ENCODE data around the gene GOLT1A.

Gene GOLT1A

GRCh38 chr1:204153667-204154066 is 60.1 kb downstream of the GOLT1A start:
- H3K36me3 ChIP-seq (ENCODE audit: insufficient read depth, low read length), result no peaks in the 10 kb centered on the region

GRCh38 chr1:204152310-204153044 is 61.3 kb downstream of the GOLT1A start:
- H3K9ac ChIP-seq (ENCODE audit: low read depth, low read length), result peak overlapping the region; percentile 67
- H3K4me1 ChIP-seq (ENCODE audit: insufficient read depth, low read length), result peaks cover 17% of the 10 kb centered on the region
- H3K9me3 ChIP-seq (ENCODE audit: control insufficient read depth, insufficient read depth, low read length), result no peaks in the 10 kb centered on the region
- H3K36me3 ChIP-seq (ENCODE audit: insufficient read depth, low read length), result no peaks in the 10 kb centered on the region

More at GRCh38 chr1:204153667-204154066, 60.1 kb downstream of the GOLT1A start:
- Histone ChIP-seq H3K4me1 (ENCODE audit: insufficient read depth, low read length) (peaks cover 5% of the 10 kb centered on the region; the same call in 1 of the 2 replicates), H3K9ac (ENCODE audit: low read depth, low read length) (no peak overlapping the region), H3K9me3 (ENCODE audit: control insufficient read depth, insufficient read depth, low read length) (no peaks in the 10 kb centered on the region)

- H3K4me1 ChIP-seq (ENCODE audit: insufficient read depth, low read length), result peaks cover 24% of the 10 kb centered on the region
- H3K9ac ChIP-seq (ENCODE audit: low read depth, low read length), result peak within 1 kb of the TSS; percentile 67
- H3K9me3 ChIP-seq (ENCODE audit: control insufficient read depth, insufficient read depth, low read length), result no peaks in the 10 kb centered on the region
- H3K36me3 ChIP-seq (ENCODE audit: insufficient read depth, low read length), result no peaks in the 10 kb centered on the region
Measured at GRCh38 chr1:204151552-204152309, 62.1 kb downstream of the GOLT1A start, which contains the start of gene ETNK2. Gene ETNK2 (minus strand): TSS chr1:204152044. CDS start chr1:204151852, 192 bp downstream.

GRCh38 chr1:204150702-204151551 is 62.9 kb downstream of the GOLT1A start:
- H3K9ac ChIP-seq (ENCODE audit: low read depth, low read length), result peak overlapping the region; percentile 67; the same call in 1 of the 2 replicates

GRCh38 chr1:204149635-204150565 is 63.9 kb downstream of the GOLT1A start:
- H3K9me3 ChIP-seq (ENCODE audit: control insufficient read depth, insufficient read depth, low read length), result no peaks in the 10 kb centered on the region
- peaks cover 25% of the 10 kb centered on the region for H3K4me1 ChIP-seq (ENCODE audit: insufficient read depth, low read length)
- H3K36me3 ChIP-seq (ENCODE audit: insufficient read depth, low read length), result no peaks in the 10 kb centered on the region; the same call in 1 of the 2 replicates
- H3K9ac ChIP-seq (ENCODE audit: low read depth, low read length), result no peak overlapping the region; the same call in 1 of the 2 replicates

More at GRCh38 chr1:204150702-204151551, 62.9 kb downstream of the GOLT1A start:
- H3K36me3 ChIP-seq (ENCODE audit: insufficient read depth, low read length), result no peaks in the 10 kb centered on the region
- no peaks in the 10 kb centered on the region for H3K9me3 ChIP-seq (ENCODE audit: control insufficient read depth, insufficient read depth, low read length)
- H3K4me1 ChIP-seq (ENCODE audit: insufficient read depth, low read length), result peaks cover 25% of the 10 kb centered on the region

- no peaks in the 10 kb centered on the region; the same call in 1 of the 2 replicates for H3K36me3 ChIP-seq (ENCODE audit: insufficient read depth, low read length)
- H3K4me1 ChIP-seq (ENCODE audit: insufficient read depth, low read length), result peaks cover 25% of the 10 kb centered on the region
- no peak overlapping the region for H3K9ac ChIP-seq (ENCODE audit: low read depth, low read length)
- H3K9me3 ChIP-seq (ENCODE audit: control insufficient read depth, insufficient read depth, low read length), result no peaks in the 10 kb centered on the region
Measured at GRCh38 chr1:204149107-204149506, 64.7 kb downstream of the GOLT1A start.
